GDM1 (cell line): ENCODE measurements around the gene PAX5.

Source experiments
- DNase-seq: peaks from one replicate; lab custom pipeline; 2025; lab: John Stamatoyannopoulos, UW

The PAX5 gene

DNA sequence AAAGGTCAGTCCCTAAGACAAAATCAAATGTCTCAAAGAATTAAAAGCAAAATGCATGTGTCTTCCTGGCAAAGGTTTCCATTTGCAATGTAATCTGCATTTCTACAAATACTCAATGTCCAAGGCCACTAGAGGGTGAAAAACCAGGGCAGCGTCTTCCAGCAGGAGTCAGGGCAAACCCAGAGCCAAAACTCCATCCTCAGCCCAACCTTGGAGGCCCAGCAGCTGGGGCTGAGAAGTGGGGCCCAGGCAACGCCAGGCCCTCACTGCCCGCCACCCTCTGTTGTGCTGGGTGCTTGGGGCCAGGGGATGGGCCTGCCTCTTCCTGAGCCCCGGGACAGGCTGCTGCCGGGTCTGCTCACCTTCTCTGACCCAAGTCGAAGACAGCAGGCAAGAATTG, 200.1 kb downstream of the PAX5 start:
- no peak for DNase-seq

DNA sequence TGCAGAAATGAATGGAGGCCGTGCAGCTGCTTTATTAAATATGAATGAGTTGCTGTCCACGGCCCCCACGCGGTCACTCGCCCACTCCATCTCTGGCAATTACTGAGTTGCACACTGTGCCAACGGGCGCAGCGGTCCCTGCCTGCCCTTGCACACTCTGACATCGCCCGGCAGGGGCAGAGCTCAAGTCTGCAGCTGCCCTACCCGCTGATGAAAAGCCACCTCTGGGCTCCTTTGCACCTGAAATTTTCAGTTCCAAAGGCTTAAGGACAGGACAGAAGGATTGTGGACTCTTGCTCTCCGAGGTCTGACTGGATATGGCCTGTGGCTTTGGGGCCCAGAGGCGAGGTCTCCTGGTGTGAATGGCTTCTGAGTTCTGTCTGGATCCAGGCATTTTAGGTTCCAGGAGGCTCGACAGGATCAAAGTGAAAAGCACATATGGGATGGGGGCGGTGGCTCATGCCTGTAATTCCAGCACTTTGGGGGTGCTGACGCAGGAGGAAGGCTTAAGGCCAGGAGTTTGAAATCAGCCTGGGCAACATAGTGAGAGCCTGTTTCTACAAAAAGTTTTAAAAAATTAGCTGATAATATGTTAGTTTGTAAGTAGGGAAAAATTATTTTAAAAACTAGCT, 201.8 kb downstream of the PAX5 start:
- DNase-seq, result no peak

DNA sequence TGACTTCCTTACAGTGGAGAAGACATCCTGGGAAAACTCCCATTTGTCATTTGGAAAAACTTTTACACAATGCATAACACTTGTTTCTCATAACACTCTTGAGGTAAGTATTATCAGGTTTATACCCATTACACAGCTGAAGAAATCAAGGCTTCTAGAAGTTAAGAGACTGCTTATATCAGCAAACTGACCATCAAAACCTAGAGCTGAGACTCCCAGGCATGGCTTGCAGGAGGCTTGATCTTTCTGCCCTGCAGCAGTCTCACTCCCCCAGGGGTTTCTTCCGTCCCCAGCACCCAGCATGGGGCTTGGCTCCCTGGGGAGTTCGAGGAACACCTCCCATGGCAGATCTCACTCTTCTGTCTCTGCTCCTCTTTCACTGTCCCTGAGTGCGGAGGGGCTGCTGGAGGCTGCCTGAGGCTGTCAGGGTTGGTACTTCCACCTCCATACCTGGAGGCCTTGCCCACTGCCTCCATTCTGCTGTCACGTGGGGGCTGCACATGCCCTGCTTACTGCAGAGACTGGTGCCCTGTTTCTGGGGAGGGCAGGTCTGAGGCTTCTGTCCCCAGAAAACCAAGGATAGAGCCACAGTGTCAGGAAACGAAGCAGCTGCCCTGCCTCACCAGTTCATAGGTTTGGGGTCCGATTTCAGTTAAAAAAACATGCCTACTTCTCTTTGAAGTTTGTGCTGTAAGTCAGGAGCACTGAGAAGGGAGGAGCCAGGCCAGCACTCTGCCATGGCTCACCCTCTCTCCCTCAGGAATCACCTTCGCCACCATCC, 202.5 kb downstream of the PAX5 start:
- no peak for DNase-seq

DNA sequence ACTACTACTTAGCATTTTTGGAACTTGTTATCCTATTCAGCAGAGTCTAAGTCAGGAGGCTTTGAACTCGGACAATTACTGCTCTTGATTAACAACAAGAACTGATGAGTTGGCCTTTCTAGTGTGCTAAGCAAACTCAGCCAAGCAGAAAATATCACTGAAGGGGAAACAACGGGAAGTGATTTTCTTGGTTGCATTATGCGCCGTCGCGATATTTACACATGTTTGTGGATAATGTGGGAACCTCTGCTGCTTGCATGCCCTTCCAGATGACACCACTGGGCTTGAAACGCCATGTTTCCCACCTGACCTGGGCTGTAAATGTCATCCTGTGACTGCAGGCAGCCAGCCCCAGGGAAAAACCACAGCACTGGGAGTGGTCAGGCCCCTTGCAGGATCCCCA, 205.5 kb downstream of the PAX5 start:
- DNase-seq, result no peak

DNA sequence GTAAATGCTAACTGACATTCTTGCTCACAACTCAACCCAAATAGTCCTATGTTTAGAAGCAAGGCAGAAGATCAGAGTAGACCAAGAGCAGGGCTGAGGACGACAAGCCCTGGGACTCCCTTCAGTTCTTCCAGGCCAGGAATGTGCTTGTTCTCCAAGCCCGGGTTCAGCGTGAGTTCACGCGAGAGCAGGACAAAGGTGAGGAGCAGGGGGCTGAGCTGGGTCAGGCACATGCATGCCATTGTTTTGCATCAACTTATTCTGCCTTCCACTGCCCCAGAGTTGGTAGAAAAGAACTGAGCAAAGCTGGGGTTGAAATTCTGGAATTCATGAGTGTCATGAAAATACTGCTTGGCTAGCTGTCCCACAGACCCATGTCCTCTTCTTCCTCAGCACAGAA, 206.5 kb downstream of the PAX5 start:
- DNase-seq, result no peak

DNA sequence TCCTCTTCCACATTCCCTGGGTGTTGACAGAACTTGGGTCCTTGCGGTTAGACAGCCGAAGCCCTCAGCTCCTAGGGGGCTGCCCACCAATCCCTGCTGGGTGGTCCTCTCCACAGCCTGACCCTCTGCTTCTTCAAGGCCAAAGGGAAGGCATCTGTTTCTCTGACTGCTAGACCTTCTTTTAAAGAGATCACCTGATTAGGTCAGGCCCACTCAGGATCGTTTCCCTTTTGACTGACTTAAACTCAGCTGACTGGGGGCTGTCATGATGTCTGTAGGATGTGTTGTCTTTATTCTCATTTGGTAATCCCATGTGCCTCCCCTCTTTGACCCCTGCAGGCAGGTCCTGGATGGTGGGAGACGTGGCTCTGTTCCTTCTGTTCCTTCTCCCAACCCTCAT, 207.5 kb downstream of the PAX5 start:
- DNase-seq, result no peak

DNA sequence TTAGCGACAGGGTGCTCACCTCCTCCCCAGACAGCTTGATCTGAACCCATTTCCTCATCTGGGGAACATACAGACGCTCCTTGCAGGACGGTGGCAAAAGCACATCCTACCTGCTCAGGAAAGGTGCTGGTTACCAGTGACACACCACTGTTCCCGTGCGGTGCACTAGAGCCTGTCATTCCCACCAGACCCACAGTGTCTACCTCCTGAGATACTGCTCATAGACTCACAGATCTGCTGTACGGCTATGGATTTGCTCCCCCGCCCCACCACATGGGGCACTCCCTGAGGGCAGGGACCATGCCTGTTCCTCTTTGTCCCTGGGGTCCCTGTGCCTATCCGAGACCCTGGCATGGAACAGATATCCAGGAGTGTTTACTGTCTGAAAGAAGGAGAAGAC, 208.9 kb downstream of the PAX5 start:
- DNase-seq, result no peak

DNA sequence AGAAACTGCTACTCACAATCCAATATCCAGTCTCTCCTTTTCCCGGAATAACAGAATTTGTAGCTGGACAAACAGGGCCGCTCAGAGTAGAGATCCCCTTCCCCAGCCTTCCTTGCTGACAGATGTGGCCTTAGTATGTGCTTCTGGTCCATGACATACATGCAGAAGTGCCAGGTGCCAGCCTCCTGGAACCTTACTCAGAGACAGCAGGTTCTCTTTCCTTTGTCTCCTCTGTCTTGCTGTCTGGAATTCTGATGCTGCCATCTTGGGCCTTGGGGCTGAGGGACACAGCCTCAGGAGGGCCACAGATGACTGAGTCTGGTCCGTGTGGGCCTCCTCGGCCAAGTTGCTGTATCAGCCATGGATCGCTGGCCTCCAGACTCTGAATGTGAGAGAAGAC, 210.1 kb downstream of the PAX5 start:
- DNase-seq, result no peak

DNA sequence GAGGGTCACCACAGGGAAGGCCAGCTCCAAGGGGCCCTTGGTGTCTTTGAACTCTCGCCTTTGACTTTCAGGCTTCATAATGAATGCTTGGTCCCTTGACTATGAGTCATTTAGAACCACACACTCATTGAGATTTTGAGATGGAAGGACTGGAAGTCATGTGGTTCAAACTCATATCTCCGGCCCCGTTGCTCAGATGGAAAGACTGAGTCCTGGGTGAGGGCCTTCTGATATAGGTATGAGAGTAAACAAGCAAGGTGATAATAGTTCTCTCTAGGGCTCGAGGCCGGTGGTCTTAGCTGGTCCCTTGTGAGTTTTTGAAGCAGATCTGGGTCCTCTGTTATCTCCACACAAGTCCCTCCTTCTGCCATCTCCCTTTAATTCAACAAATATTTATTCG, 210.6 kb downstream of the PAX5 start:
- DNase-seq, result no peak

DNA sequence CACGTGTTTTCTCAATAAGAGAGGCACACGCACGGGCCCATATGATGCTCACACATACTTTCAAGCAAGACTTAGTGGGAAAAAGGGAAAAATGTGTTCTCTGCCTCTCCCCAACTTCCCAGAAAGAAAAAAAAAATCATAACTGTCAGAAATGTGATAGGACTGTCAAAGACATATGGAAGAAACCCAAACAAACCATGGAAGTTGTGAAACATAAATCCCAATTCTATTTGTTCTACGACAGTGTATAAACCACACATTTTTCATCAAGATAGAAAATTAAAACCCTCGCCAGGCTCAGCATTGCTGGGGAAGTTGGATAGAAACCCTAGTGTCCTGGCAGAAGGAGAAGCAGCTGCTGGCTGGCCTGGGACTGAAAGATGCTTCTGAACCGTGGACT, 211.9 kb downstream of the PAX5 start:
- no peak for DNase-seq

DNA sequence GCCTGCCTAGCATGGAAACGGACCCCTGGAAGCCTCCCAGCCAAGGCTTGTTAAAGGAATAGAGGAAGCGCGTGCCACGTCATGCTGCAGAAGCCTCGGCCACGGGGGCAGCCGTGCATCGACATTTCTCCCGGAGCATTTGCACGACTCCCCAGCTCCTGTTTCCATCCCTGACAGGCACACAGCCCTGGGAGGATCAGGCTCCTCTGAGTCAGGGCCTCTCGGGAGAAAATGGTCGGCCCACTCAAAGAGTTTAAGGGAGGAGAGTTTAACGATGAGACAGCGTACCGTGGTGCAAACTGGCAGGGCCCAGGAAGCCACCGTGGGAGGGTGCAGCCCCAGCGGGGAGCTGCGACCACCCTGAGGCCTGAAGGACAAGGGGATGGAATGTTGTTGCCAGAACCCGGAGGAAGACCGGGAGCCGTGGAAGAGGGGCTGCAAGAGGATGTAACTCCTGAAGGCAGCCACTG, 213.6 kb downstream of the PAX5 start:
- DNase-seq, result no peak

DNA sequence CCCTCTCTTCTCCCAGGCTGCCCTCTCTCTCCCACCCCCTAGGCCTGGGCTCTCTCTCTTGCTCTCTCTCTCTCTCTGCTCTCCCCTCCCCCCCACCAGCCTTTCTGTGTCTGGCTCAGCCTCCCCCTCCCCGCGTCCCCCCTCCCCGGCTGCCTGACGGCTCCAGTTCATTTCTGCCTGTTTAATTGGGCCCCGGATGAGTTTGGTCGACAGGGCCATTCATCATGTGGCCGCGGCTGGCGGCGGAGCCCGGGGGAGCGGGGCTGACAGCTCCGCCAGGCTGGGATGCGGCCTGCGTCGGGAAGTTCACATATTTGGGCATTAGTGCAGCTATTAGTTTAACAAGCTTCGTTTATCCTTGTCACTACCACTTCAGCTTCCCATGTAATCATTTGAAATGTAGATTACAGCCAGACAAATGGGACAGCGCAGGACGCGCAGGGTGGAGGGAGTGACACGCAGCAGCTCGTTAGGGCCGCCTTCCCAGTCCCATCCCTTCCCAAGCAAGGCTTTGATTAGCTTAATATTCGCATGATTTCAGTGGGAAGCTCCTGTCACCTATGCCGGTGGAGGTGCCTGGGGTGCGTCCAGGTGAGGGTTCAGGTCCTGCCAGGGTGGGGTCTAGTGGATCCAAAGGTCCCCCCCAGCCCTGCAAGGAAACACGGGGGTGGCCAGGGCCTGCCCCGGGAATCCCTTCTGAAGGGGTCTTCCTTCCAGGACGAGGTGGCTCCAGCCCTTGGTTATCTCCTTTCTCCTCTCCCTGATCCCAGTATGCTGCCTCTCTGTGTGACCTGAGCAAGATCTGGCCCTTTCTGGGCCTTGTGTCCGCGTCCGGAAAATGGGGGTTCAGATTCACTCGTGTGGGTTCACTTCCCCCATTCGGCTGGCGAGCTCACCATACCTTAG, 214.8 kb downstream of the PAX5 start:
- DNase-seq, result no peak

DNA sequence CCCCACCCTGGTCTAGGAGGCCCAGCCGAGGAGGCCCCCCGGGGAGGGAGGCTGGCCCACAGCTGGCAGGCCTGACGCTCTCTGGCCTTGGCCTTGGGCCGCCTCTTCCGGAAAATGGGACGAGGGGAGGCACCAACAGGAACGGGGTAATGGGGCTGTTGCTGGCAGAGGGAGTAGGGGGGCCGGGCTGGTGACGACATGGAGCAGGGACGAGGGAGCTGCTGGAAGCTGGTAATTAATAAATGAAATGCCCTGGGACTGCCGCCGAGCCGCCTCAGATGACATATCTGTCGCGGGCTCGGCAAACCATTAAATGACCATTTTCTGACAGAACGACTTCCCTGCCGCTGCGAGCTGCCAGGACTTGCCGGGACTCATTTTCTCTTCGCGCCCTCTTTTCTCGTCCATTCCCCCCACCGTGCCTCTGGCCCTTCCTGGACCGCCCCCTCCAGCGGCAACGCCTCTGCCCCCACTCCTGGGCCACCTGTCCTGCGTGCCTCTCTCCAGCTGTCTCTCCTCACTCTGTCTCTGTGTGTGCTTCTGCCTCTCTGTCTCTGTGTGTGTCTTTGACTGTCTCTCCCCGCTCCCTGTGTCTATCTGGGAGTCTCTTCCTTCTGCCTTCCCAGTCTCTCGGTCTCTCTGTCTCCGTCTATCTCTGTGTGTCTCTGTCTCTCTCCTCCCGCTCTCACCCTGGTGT, 215.7 kb downstream of the PAX5 start:
- DNase-seq, result no peak

DNA sequence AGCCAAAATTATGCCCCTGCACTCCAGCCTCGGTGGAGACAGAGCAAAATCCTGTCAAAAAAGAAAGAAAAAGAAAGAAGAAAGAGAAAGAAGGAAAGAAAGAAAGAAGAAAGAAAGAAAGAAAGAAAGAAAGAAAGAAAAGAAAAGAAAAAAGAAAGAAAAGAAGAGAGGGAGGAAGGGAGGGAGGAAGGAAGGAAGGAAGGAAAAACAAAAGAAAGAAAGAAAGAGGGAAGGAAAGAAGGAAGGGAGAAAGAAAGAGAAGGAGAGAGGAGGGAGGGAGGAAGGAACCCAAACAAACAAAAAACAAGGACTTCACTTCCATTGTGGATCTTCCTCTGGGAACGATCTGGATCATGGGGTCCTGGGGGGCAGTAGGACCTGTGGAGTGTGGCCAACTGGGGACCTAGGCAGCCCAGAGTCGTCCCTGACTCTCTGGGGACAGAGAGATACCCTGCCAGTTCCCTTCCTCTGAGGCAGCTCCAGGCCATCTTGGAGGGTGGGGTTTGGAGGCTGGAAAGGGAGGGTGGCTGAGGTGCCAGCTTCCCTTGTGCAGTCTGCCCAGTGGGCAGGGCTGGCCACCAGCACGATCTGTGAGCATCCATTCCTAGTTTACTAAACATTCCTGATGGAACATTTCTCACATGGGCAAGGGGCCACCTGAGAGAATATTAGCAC, 216.8 kb downstream of the PAX5 start:
- DNase-seq, result no peak

DNA sequence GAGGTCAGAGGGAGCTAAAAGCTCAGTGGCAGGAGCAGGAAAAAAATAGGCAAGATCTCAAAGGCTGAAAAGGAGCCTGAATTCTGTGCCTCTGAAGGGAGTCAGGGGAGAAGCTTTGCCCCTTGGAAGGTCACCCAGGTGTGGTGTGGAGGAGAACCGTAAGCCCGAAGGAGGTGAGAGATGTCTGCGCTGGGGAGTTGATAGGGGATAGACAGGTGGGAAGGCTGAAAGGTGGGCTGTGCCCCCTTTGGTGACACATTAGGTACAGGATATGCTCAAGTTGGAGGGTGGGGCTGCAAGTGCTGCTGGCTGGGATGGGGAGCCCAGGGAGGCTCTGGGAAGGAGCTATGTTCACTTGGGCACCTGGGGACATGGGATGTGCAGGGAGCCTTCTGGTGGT, 217.7 kb downstream of the PAX5 start:
- no peak for DNase-seq

DNA sequence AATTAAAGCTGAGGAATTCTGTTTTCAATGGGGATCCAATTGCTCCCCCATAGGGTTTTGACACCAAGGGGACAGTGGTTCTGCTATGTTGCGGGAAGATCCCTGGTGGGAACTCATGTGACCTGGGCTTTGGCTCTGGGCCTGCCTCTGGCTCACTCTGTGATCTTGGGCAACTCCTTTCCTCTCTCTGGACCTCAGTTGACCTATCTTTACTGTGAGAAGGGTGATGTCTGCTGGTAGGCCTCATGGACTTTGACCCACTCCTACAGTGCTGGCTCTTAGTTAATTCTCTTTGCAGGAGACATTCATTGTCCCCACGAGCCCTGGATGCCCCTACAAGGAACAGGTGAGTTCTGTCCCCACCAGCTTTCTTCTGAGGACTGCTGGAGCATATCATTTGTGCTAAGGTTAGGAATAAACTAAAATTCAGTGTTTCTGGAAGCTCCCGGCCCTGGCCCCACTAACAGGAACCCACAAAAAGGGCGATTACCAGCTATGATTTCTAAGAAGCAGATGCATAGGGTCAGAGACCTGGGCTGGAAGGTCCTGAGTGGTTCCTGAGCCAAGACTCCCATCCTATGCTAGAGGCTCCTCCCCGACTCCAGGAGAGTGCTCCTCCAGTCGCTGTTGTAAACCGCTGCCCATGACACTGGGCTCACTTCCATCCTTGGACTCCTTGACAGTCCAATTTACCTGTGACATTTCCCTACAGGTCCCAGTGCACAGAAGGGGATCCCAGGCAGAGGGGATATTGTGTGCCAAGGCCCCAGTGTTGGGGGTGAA, 218.3 kb downstream of the PAX5 start:
- DNase-seq, result no peak

DNA sequence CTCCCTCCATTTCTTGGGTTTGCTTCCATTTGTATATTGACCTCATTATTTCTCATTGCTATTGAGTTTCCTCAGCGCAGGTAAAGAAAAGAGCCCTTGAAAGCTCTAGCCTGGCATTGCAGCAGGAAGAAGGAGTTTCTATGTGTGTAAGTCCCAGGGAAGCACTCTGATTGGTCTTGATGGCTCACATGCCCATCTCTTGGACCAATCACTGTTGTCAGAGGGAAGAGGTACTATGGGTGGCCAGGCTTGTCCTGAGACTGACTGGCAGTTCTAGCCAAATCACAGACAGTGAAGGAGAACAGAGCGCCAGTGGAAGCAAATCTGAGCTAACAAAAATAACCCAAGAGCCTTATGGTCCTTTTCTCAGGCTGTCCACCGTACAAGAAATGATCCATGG, 219.0 kb downstream of the PAX5 start:
- no peak for DNase-seq

DNA sequence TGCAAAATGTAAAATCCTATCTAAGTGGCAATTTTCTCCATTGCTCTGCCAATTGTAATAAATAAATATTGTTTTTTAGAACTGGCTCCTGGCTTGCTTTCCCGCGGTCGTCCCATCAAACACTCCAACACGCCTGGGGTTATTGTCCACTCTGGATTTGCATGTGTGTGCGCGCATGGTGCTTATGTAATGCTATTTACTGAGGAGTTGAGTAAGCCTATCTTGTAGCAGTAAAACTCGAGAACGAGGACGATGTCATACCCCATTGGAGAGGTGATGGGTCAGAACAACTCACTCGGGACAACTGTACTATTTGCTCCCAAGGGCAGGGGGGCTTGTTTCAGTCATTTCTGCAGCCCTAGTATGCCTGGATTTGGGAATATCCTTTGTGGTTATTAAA, 220.9 kb downstream of the PAX5 start:
- DNase-seq, result no peak

DNA sequence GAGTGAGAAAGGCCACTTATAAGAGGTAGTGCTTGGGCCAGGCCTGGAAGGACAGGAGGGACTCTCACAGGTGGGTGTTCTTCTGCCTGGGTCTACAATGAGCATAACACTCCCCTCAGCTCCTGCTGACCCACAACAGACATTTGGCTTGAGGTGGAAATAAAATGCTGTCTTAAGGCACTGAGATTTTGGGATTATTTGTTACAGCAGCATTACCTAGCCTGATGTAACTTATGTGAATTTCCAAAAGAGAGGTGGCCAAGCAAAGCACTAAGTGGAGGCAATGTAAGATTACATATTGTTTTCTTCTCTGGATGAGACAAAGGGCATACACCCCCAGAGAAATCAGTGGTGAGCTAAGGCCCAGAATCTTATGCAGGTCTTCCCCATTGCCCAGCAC, 221.5 kb downstream of the PAX5 start:
- DNase-seq, result no peak

DNA sequence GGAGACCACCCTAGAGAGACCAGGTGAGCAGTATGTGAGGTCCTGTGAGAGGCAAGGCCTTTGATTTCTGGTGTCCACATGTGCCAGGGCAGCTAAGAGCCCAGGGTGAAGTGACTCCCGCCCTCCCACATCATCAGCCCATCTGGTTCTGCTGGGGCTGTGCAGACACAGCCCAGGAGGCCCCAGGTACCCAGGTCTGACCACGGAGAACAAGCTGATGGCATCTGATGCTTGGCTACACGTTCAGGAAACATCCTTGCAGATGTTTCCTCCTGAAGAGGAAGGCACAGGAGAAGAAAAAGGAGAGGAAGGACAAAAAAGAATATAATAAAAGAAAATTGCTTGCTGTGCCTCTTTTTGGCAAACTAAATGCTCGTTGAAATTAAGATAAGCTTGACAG, 225.8 kb downstream of the PAX5 start:
- peak; percentile 53 for DNase-seq

DNA sequence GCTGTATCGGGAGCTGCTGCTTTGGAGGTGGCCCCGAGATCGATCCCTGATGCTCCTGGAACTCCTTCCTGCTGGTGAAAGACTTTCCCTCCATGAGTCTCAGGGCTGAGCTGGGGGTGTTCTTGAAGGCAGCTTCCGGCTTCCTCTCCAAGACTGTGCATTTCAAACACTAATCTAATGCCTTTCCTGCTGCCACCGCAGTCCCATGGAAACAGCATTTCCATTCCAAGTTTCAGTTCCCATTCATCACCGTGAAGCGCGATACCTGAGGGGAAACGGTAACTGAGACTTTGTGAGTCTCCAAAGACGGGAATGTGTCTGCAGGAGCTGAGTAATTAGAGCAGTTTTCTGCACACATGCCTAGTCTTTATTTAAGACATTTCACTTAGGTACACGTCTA, 230.1 kb downstream of the PAX5 start:
- DNase-seq, result no peak
